RKO (cell line): Measurements from ENCODE around the gene MAP4K4.
"Not testable (repeated sequence)": the region's sequence is repeated elsewhere in the genome, so short reads cannot be mapped to it uniquely, and the experiment has no call there.

Experiments
- DNase-seq: peaks from one replicate; pipeline ENCODE4 v3.0.0-alpha.2; 2016; ENCODE audit warnings: low spot score

The MAP4K4 gene

DNA sequence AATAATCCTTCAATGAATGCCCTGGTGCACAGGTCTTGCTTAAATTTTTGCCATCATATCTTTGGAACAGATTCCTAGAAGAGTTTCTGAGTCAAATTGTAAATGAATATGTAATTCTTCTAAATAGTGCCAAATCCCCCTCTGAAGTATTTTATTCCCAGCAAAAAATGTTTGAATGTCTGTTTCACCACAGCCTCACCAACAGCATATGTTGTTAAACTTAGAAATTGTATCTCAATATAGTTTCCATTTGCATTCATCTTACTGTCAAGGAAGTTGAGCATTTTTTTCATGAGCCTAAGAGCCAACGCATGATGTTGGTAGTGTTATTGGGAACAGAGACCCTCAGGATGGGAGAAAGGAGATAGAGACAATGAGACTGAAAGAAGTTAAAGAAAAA, 207.4 kb downstream of the MAP4K4 start:
- no peak for DNase-seq

DNA sequence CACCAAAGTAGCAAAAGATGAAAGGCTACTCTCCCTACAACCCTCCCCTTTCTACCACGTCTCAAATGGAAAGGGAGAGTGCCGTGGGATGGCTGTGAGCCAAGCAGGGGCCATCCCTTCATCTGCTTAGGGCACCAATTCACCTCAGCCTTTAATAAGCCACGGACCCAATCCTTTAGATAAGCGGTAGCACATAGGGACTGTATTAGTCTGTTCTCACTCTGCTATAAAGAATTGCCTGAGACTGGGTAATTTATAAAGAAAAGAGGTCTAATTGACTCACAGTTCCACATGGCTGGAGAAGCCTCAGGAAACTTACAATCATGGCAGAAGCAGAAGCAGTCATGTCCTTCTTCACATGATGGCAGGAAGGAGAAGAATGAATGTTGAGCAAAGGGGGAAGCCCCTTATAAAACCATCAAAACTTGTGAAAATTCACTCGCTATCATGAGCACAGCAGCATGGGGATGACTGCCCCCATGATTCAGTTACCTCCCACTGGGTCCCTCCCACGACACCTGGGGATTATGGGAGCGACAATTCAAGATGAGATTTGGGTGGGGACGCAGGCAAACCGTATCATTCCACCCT, 208.3 kb downstream of the MAP4K4 start:
- DNase-seq: no peak

DNA sequence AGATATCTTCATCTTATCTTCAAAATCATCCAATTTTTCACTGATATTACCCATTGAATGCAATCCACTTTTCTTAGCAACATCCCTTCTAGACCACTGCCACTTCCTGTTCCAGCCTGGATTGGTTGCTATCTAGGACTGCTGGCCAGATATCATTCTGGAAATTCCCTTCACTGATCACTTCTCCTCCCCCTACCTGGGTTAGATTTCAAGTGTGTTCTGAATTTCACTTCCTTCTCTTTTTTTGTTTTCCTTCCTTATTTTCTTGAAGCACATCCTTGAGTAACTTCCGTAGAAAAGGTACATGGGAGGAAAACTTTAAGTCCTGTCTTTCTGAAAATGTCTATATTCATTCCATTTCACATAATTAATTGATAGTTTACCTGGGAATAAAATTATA, 212.3 kb downstream of the MAP4K4 start:
- DNase-seq: no peak

DNA sequence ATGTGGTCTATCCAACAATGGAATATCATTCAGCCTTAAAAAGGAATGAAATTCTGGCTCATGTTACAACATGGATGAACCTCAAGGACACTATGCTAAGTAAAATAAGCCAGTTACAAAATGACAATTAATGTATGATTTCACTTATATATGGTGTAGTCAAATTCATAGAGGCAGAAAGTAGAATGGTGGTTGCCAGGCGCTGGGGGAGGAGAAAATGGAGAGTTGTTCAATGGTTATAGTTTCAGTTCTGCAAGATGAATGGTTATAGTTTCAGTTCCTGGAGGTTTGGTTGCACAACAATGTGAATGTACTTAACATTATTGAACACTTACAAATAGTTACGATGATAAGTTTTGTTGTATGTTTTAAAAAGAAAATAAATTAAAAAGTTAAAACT, 215.0 kb downstream of the MAP4K4 start:
- DNase-seq: no peak

DNA sequence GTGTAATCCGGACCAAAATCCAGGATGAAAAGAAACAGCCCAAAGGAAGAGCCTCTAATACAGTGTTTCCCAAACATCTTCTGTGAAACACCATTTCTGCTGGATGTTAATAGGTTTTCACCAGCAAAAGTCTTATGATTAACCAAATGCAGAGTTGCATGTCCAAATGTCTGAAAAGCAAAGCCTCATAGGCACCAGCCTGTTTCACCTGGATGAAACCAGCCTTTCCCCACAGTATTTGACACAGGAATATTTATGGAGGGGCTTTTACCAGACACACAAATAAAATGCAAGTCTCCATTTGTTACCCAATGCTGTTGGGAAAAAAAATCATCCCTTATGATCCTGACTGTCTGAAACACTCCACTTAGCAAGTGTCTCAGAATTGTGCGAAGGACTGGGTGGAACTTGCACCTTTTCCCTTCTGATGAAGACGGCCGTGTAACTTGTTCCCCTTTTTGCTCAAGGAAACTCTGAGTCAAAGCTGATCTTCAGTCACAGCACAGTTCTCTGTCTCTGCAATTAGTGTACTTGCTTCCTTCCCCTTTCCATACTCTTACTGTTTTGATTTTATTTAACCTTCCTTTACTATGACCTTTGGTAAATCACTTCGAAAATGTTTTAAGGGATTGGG, 223.9 kb downstream of the MAP4K4 start:
- DNase-seq: no peak

DNA sequence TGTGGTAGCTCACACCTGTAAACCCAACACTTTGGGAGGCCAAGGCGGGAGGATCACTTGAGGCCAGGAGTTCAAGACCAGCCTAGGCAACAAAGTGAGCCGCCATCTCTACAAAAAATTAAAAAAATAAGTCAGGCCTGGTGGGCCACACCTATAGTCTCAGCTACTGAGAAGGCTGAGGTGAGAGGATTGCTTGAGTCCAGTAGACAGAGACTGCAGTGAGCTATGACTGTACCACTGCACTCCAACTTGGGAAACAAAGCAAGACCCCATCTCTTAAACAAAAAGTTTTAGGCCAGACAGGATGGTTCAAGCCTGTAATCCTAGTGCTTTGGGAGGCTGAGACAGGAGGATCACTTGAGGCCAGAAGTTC, 224.4 kb downstream of the MAP4K4 start:
- DNase-seq: no peak

DNA sequence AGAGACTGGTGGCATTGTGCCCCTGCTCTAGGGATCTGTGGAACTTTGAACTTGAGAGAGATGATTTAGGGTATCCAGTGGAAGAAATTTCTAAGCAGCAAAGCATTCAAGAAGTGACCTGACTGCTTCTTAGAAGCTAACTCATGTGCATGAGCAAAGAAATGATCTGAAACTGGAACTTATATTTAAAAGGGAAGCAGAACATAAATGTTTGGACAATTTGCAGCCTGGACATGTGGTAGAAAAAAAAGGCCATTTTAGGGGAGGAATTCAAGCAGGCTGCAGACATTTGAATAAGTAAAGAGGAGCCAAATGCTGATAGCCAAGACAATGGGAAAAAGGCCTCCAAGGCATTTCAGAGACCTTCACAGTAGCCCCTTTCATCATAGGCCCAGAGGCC, 226.8 kb downstream of the MAP4K4 start:
- DNase-seq: not testable (repeated sequence)

DNA sequence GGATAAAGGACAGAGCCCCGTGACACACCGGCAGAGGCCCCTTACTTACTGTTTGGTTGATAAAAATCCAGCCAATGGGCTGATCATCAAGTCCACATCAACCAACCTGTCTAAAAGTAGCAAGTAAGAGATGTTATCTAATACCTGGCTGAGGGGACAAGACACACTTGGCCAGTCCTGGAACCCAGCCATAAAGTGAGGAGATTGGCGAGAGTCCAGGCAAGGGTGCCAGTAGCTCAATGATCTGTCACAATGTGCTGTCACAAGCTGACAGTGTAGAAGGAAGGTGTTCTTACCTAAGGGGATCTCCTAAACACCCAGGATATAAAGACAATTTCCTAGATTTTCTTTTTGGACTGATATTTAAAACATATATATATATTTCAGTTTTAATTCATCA, 232.5 kb downstream of the MAP4K4 start:
- DNase-seq: no peak

DNA sequence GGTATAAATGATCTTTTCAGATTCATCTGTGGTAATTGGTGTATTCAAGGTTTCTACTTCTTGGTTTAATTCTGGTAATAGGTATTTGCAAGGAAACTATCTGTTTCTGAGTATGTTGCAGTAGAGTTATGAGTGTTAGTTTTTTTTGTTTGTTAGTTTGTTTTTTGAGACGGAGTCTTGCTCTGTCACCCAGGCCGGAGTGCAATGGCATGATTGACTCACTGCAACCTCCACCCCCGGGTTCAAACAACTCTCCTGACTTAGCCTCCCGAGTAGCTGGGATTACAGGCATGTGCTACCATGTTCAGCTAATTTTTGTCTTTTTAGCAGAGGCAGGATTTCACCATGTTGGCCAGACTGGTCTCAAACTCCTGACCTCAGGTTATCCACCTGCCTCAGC, 233.3 kb downstream of the MAP4K4 start:
- DNase-seq: no peak

DNA sequence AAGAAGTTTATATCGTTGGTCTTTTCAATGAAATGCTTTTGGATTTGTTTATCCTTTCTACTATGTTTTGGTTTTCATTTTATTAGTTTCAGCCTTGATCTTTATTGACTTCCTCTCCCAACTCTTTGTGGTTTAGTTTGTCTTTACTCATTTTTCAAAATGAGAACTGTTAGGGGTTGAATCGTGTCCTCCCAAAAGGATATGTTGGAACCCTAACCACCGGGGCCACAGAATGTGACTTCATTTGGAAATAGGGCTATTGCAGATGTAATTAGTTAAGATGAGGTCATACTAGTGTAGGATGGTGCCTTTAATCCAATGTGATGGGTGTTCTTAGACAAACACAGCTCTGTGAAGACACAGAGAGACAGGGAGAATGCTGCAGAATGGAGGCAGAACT, 233.9 kb downstream of the MAP4K4 start:
- no peak for DNase-seq

DNA sequence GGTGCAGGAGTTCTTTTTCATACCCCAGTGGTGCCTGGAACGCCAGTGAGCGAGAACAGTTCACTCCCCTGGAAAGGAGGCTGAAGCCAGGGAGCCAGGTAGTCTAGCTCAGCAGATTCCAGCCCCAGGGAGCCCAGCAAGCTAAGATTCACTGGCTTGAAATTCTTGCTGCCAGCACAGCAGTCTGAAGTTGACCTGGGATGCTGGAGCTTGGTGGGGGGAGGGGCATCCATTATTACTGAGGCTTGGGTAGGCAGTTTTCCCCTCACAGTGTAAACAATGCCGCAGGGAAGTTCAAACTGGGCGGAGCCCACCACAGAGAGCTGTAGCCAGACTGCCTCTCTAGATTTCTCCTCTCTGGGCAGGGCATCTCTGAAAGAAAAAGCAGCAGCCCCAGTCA, 238.3 kb downstream of the MAP4K4 start:
- not testable (repeated sequence) for DNase-seq

DNA sequence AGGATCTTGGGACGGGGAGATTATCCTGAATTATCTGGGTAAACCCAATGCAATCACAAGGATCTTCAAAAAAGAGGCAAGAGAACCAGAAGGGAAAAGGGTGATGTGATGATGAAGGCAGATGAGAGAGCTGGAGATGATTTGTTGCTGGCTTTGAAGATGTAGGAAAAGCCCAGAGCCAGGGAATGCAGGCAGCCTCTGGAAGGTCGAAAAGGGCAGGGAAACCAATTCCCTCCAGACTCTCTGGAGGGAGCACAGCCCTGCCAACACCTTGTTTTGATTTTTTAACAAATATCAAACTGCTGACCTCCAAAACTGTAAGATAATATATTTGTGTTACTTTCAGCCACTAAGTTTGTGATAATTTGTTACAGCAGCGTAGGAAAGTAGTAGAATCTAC, 245.3 kb downstream of the MAP4K4 start:
- no peak for DNase-seq
